Measurements from ENCODE around the gene RWDD1. TPM values are rescaled to one million over a fixed set of nuclear protein-coding genes. Genes with fewer than 3 reads are reported as not detected.

Gene RWDD1
- polyA plus RNA-seq, 1 experiment = 22.5 TPM

GRCh38 chr6:116547358-116547757 is 23.9 kb upstream of the RWDD1 start:
- no peak for DNase-seq (ENCODE audit: low read depth)
- Histone ChIP-seq H3K27me3 (ENCODE audit: control insufficient read depth, insufficient read depth, low read length) (no peaks in the 10 kb centered on the region), H3K36me3 (ENCODE audit: control insufficient read depth, insufficient read depth, low read length) (no peaks in the 10 kb centered on the region), H3K4me3 (ENCODE audit: low read depth, low read length) (no peak overlapping the region)
- POLR2A ChIA-PET = no interaction called here
- no peak for TF ChIP-seq CTCF (IDR thresholded peaks at IDR 0.05; ENCODE audit: insufficient read depth, low read depth, low read length)
- CTCF ChIA-PET = interaction anchor here (0.8 to 0.9 kb wide), 3 partner anchors 9 to 278 kb away, joined by 3 to 6 read pairs (median 4); no protein-coding TSS in a partner anchor

GRCh38 chr6:116550796-116551195 is 20.5 kb upstream of the RWDD1 start:
- DNase-seq (ENCODE audit: low read depth) = no peak
- Histone ChIP-seq H3K36me3 (ENCODE audit: control insufficient read depth, insufficient read depth, low read length) (no peaks in the 10 kb centered on the region), H3K4me3 (ENCODE audit: low read depth, low read length) (no peak overlapping the region), H3K27me3 (ENCODE audit: control insufficient read depth, insufficient read depth, low read length) (no peaks in the 10 kb centered on the region)
- CTCF ChIA-PET = interaction anchor here (1.7 kb wide), 1 partner anchor 10 kb away, joined by 4 read pairs; no protein-coding TSS in a partner anchor
- TF ChIP-seq CTCF (IDR thresholded peaks at IDR 0.05; ENCODE audit: insufficient read depth, low read depth, low read length) = no peak
- POLR2A ChIA-PET = no interaction called here

GRCh38 chr6:116553451-116553850 is 17.9 kb upstream of the RWDD1 start, which contains the start of gene CALHM4:
CALHM4 (plus strand) TSS chr6:116553751; CDS start chr6:116553794, 43 bp downstream.
- TF ChIP-seq CTCF (IDR thresholded peaks at IDR 0.05; ENCODE audit: insufficient read depth, low read depth, low read length) = no peak
- Histone ChIP-seq H3K36me3 (ENCODE audit: control insufficient read depth, insufficient read depth, low read length) (no peaks in the 10 kb centered on the region), H3K27me3 (ENCODE audit: control insufficient read depth, insufficient read depth, low read length) (no peaks in the 10 kb centered on the region), H3K4me3 (ENCODE audit: low read depth, low read length) (no peak within 1 kb of the TSS)
- POLR2A ChIA-PET = no interaction called here
- CTCF ChIA-PET = interaction anchor here (0.8 to 2.1 kb wide), 7 partner anchors 10 to 300 kb away, joined by 3 to 7 read pairs (median 5); partner anchors contain the start of gene TSPYL4
- no peak for DNase-seq (ENCODE audit: low read depth)

- no peaks in the 10 kb centered on the region for H3K27me3 ChIP-seq (ENCODE audit: control insufficient read depth, insufficient read depth, low read length)
- H3K4me3 ChIP-seq (ENCODE audit: low read depth, low read length) = no peak overlapping the region
- ChIA-PET CTCF (interaction anchor here (1.1 to 2.0 kb wide), 4 partner anchors 8 to 288 kb away, joined by 3 to 6 read pairs (median 5); partner anchors contain the start of gene RWDD1), POLR2A (no interaction called here)
- peak; percentile 68 for DNase-seq (ENCODE audit: low read depth)
- H3K36me3 ChIP-seq (ENCODE audit: control insufficient read depth, insufficient read depth, low read length) = no peaks in the 10 kb centered on the region
- no peak for TF ChIP-seq CTCF (IDR thresholded peaks at IDR 0.05; ENCODE audit: insufficient read depth, low read depth, low read length)
Measured at GRCh38 chr6:116556065-116556464, 15.2 kb upstream of the RWDD1 start.

GRCh38 chr6:116556814-116557415 is 14.4 kb upstream of the RWDD1 start:
- Histone ChIP-seq H3K27me3 (ENCODE audit: control insufficient read depth, insufficient read depth, low read length) (no peaks in the 10 kb centered on the region), H3K4me3 (ENCODE audit: low read depth, low read length) (no peak overlapping the region), H3K36me3 (ENCODE audit: control insufficient read depth, insufficient read depth, low read length) (no peaks in the 10 kb centered on the region)
- ChIA-PET CTCF (interaction anchor here (1.5 to 9.0 kb wide), 6 partner anchors 9 to 288 kb away, joined by 4 to 127 read pairs (median 7); no protein-coding TSS in a partner anchor), POLR2A (no interaction called here)
- no peak for TF ChIP-seq CTCF (IDR thresholded peaks at IDR 0.05; ENCODE audit: insufficient read depth, low read depth, low read length)
- no peak for DNase-seq (ENCODE audit: low read depth)
